Mammary epithelial cell (primary cell): ENCODE measurements around the gene NAXD.

Source experiments
- EZH2 ChIP-seq: IDR thresholded peaks from 2 replicates; pipeline ENCODE4 v1.6.1; 2012; ENCODE audit warnings: low read length, inconsistent platforms, borderline replicate concordance
- TF ChIP-seq, protein P1 (sequence below), 2 donors: IDR thresholded peaks in 1 of 2; conservative IDR thresholded peaks in 1 of 2; 2 replicates each; pipeline ENCODE4 v1.5.1; 2011 to 2012; ENCODE audit warnings: inconsistent platforms in 2 of 2, low read length in 2 of 2, mild to moderate bottlenecking in 2 of 2, control low read depth in 1 of 2, low read depth in 1 of 2; ENCODE audit not compliant: insufficient read depth in 1 of 2; ENCODE audit errors: extremely low read depth in 1 of 2

DNA sequence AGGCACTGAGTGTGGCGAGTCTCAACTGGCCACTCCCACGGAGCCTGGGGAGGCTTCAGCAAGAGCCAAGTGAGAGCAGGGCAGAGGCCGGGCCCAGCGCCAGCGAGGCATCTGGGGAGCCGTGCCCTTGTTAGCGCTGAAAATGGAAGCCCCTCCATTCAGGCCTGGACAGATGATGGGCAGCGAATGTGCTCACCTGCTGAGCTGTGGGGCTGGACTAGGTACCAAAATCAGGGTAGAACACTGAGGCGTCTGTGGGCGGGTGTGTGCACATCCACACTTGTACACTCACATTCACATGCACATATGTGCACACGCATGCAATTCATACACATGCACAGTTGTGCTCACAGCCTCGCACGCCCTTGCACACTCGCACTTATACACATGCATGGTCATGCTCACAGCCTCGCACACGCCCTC is 20.7 kb downstream of the NAXD start:
- TF ChIP-seq, protein P1, sequence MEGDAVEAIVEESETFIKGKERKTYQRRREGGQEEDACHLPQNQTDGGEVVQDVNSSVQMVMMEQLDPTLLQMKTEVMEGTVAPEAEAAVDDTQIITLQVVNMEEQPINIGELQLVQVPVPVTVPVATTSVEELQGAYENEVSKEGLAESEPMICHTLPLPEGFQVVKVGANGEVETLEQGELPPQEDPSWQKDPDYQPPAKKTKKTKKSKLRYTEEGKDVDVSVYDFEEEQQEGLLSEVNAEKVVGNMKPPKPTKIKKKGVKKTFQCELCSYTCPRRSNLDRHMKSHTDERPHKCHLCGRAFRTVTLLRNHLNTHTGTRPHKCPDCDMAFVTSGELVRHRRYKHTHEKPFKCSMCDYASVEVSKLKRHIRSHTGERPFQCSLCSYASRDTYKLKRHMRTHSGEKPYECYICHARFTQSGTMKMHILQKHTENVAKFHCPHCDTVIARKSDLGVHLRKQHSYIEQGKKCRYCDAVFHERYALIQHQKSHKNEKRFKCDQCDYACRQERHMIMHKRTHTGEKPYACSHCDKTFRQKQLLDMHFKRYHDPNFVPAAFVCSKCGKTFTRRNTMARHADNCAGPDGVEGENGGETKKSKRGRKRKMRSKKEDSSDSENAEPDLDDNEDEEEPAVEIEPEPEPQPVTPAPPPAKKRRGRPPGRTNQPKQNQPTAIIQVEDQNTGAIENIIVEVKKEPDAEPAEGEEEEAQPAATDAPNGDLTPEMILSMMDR (conservative IDR thresholded peaks at IDR 0.05 in 1 of 2, IDR thresholded peaks at IDR 0.05 in 1 of 2; ENCODE audit: extremely low read depth in 1 of 2, insufficient read depth in 1 of 2, low read depth in 1 of 2, low read length in 2 of 2) = no peak
- TF ChIP-seq EZH2 = no peak
